ENCODE data around the gene INSRR. TPM values are rescaled to one million over a fixed set of nuclear protein-coding genes. Genes with fewer than 3 reads are reported as not detected.

The INSRR gene
- total RNA-seq, 1 experiment from 2014 or later, result not detected

DNA sequence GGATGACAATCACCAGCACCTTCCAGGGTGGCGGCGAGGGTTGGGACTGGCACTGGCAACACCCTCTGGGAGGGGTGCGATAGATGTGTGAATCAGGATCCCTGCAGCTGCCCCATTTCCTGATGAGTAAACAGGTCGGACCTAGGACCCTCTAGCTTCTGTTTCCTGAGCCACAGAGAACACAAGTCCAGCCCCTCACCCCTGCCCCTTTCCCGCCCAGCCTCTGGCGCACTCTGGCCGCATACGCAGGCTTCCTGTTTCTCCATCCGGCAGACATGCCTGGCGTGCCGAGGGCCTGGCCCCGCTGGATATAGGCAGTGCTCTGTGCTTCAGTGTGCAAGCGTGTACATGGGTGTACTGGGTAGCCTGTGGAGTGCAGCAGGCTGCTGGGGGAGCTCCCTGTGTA lies 39.2 kb upstream of the INSRR start:
- H3K4me1 Mint-ChIP-seq (ENCODE audit: low read depth, unreplicated experiment), result peaks cover 33% of the 10 kb centered on the region
- no peaks in the 10 kb centered on the region for H3K27me3 ChIP-seq (replicated peaks; ENCODE audit: control insufficient read depth, insufficient read depth, low read length)
- no peaks in the 10 kb centered on the region for H3K36me3 ChIP-seq (ENCODE audit: control insufficient read depth, insufficient read depth, low read length)
- BruUV-seq (replicated peaks), result no TSS peak
- H3K4me3 Mint-ChIP-seq (ENCODE audit: unreplicated experiment), result no peak overlapping the region
- TF ChIP-seq, protein P1, sequence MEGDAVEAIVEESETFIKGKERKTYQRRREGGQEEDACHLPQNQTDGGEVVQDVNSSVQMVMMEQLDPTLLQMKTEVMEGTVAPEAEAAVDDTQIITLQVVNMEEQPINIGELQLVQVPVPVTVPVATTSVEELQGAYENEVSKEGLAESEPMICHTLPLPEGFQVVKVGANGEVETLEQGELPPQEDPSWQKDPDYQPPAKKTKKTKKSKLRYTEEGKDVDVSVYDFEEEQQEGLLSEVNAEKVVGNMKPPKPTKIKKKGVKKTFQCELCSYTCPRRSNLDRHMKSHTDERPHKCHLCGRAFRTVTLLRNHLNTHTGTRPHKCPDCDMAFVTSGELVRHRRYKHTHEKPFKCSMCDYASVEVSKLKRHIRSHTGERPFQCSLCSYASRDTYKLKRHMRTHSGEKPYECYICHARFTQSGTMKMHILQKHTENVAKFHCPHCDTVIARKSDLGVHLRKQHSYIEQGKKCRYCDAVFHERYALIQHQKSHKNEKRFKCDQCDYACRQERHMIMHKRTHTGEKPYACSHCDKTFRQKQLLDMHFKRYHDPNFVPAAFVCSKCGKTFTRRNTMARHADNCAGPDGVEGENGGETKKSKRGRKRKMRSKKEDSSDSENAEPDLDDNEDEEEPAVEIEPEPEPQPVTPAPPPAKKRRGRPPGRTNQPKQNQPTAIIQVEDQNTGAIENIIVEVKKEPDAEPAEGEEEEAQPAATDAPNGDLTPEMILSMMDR (IDR thresholded peaks at IDR 0.05; ENCODE audit: insufficient read depth in 1 of 2, low read depth in 1 of 2, low read length in 1 of 2, severe bottlenecking in 1 of 2, unreplicated experiment in 1 of 2), result no peak
- H3K9me3 ChIP-seq, result no peaks in the 10 kb centered on the region
- peaks cover 38% of the 10 kb centered on the region for H3K4me1 ChIP-seq
- no peak for DNase-seq
- H3K27me3 Mint-ChIP-seq (ENCODE audit: insufficient read depth, unreplicated experiment), result no peaks in the 10 kb centered on the region
- H3K36me3 Mint-ChIP-seq (ENCODE audit: insufficient read depth, unreplicated experiment), result no peaks in the 10 kb centered on the region
- H3K9me3 Mint-ChIP-seq (ENCODE audit: unreplicated experiment), result no peaks in the 10 kb centered on the region
- intact Hi-C loops (cut with micrococcal nuclease; ENCODE audit: unreplicated experiment), result no loop called here
- POLR2A ChIA-PET, result no interaction called here
- no peak overlapping the region for H3K4me3 ChIP-seq (ENCODE audit: low read depth, low read length)
- H3K27ac Mint-ChIP-seq (ENCODE audit: unreplicated experiment), result no peak overlapping the region
- CTCF ChIA-PET, result interaction anchor here (0.5 to 1.0 kb wide), 2 partner anchors 30 to 60 kb away, joined by 3 to 4 read pairs; no protein-coding TSS in a partner anchor

DNA sequence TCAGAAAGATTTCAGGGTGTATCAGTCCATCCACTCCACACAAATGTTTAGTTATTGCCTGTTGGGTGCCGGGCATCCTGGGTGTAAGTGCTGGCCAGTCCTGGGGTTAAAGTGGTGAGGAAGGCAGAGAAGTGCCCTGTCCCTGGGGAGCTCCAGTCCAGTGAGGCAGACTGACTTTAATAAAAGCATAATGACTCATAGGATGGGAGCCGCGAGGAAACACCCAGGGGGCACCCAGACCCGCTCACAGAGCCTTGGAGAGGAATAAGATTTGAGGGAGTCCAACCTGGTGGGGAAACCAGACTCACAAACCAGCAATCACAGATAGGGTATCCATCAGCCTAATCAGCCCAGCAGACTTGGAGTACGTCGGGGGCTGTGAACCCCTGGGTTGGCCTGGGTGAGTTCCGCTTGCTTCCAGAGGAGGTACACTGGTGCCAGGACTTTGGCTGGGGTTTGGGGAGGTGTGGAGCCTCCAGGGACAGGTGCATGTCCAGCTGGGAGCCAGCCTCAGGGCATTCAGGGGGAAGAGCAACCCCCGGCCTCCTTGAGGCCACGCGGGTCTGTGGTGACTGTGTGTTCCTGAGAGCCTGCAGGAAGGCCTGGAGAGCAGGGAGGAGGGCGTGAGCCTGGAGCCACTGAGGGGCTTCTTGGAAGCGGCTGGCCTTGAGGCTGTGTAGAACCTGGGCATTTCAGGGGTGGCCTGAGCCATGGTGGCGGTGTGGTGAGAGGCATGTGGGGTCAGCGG lies 38.3 kb upstream of the INSRR start:
- no peak for DNase-seq
- no peak overlapping the region for H3K4me3 Mint-ChIP-seq (ENCODE audit: unreplicated experiment)
- no peaks in the 10 kb centered on the region for H3K9me3 Mint-ChIP-seq (ENCODE audit: unreplicated experiment)
- no peaks in the 10 kb centered on the region for H3K36me3 ChIP-seq (ENCODE audit: control insufficient read depth, insufficient read depth, low read length)
- TF ChIP-seq, protein P1 (IDR thresholded peaks at IDR 0.05; ENCODE audit: insufficient read depth in 1 of 2, low read depth in 1 of 2, low read length in 1 of 2, severe bottlenecking in 1 of 2, unreplicated experiment in 1 of 2), result no peak
- no peak overlapping the region for H3K4me3 ChIP-seq (ENCODE audit: low read depth, low read length)
- peaks cover 38% of the 10 kb centered on the region for H3K4me1 ChIP-seq
- intact Hi-C loops (cut with micrococcal nuclease; ENCODE audit: unreplicated experiment), result no loop called here
- CTCF ChIA-PET, result interaction anchor here (0.6 to 1.3 kb wide), 5 partner anchors 16 to 396 kb away, joined by 3 to 7 read pairs (median 5); no protein-coding TSS in a partner anchor
- peaks cover 33% of the 10 kb centered on the region for H3K4me1 Mint-ChIP-seq (ENCODE audit: low read depth, unreplicated experiment)
- H3K27me3 ChIP-seq (replicated peaks; ENCODE audit: control insufficient read depth, insufficient read depth, low read length), result no peaks in the 10 kb centered on the region
- no TSS peak for BruUV-seq (replicated peaks)
- peak overlapping the region; percentile 69 for H3K27ac Mint-ChIP-seq (ENCODE audit: unreplicated experiment)
- POLR2A ChIA-PET, result no interaction called here
- no peaks in the 10 kb centered on the region for H3K9me3 ChIP-seq
- no peaks in the 10 kb centered on the region for H3K36me3 Mint-ChIP-seq (ENCODE audit: insufficient read depth, unreplicated experiment)
- H3K27me3 Mint-ChIP-seq (ENCODE audit: insufficient read depth, unreplicated experiment), result no peaks in the 10 kb centered on the region

DNA sequence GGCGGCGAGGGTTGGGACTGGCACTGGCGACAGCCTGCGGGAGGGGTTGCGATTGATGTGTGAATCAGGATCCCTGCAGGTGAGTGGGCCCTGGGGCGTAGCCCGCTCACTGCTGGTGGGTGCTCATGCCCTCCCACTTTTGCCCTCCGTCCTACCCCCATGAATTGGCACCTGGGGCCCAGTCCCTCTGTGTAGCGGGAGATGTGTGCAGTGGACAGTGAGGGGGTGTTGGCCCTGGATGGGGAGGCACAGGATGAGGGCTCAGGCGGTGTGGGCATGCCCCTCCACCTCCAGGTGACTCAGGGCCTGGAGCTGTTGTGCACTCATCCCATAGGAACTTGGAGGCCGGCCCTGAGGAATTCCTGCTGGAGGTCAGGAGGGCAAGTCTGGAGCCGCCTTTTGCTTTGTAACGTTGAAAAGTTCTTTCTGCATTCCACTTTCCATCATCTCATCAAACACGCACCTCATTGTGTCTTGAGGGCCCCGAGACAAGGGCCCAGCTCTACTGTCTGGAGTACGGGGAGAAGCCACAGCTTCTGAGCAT lies 37.6 kb upstream of the INSRR start:
- H3K4me1 ChIP-seq, result peaks cover 42% of the 10 kb centered on the region
- no peaks in the 10 kb centered on the region for H3K9me3 ChIP-seq
- ChIA-PET CTCF (interaction anchor here (0.6 to 1.3 kb wide), 4 partner anchors 16 to 102 kb away, joined by 3 to 7 read pairs (median 5); no protein-coding TSS in a partner anchor), POLR2A (no interaction called here)
- H3K4me1 Mint-ChIP-seq (ENCODE audit: low read depth, unreplicated experiment), result peaks cover 33% of the 10 kb centered on the region
- peak overlapping the region; percentile 69 for H3K27ac Mint-ChIP-seq (ENCODE audit: unreplicated experiment)
- BruUV-seq (replicated peaks), result no TSS peak
- DNase-seq, result peak; percentile 68 to 83
- no peaks in the 10 kb centered on the region for H3K36me3 Mint-ChIP-seq (ENCODE audit: insufficient read depth, unreplicated experiment)
- H3K27me3 ChIP-seq (replicated peaks; ENCODE audit: control insufficient read depth, insufficient read depth, low read length), result no peaks in the 10 kb centered on the region
- no peaks in the 10 kb centered on the region for H3K9me3 Mint-ChIP-seq (ENCODE audit: unreplicated experiment)
- H3K4me3 Mint-ChIP-seq (ENCODE audit: unreplicated experiment), result no peak overlapping the region
- TF ChIP-seq, protein P1 (IDR thresholded peaks at IDR 0.05; ENCODE audit: insufficient read depth in 1 of 2, low read depth in 1 of 2, low read length in 1 of 2, severe bottlenecking in 1 of 2, unreplicated experiment in 1 of 2), result no peak
- intact Hi-C loops (cut with micrococcal nuclease; ENCODE audit: unreplicated experiment), result no loop called here
- H3K36me3 ChIP-seq (ENCODE audit: control insufficient read depth, insufficient read depth, low read length), result no peaks in the 10 kb centered on the region
- H3K27me3 Mint-ChIP-seq (ENCODE audit: insufficient read depth, unreplicated experiment), result no peaks in the 10 kb centered on the region
- no peak overlapping the region for H3K4me3 ChIP-seq (ENCODE audit: low read depth, low read length)

Measured in Caco-2 (cell line).